Measurements from ENCODE around the gene PLA2G4A.

Gene PLA2G4A

GRCh38 chr1:186849271-186849671 is 20.5 kb downstream of the PLA2G4A start:
- TF ChIP-seq CTCF (conservative IDR thresholded peaks at IDR 0.05; ENCODE audit: low read depth, low read length), result no peak
- no peak overlapping the region for H3K4me3 ChIP-seq (ENCODE audit: low read depth, low read length)
- DNase-seq (ENCODE audit: low read depth), result no peak

GRCh38 chr1:186849826-186850225 is 21.1 kb downstream of the PLA2G4A start:
- no peak overlapping the region for H3K4me3 ChIP-seq (ENCODE audit: low read depth, low read length)
- peak; percentile 46 for DNase-seq (ENCODE audit: low read depth)
- no peak for TF ChIP-seq CTCF (conservative IDR thresholded peaks at IDR 0.05; ENCODE audit: low read depth, low read length)

- no peak for TF ChIP-seq CTCF (conservative IDR thresholded peaks at IDR 0.05; ENCODE audit: low read depth, low read length)
- H3K4me3 ChIP-seq (ENCODE audit: low read depth, low read length), result no peak overlapping the region
- no peak for DNase-seq (ENCODE audit: low read depth)
Observed at GRCh38 chr1:186854102-186854501, 25.4 kb downstream of the PLA2G4A start.

GRCh38 chr1:186858923-186859322 is 30.2 kb downstream of the PLA2G4A start:
- peak; percentile 34 for DNase-seq (ENCODE audit: low read depth)
- TF ChIP-seq CTCF (conservative IDR thresholded peaks at IDR 0.05; ENCODE audit: low read depth, low read length), result no peak
- H3K4me3 ChIP-seq (ENCODE audit: low read depth, low read length), result no peak overlapping the region

- no peak for TF ChIP-seq CTCF (conservative IDR thresholded peaks at IDR 0.05; ENCODE audit: low read depth, low read length)
- DNase-seq (ENCODE audit: low read depth), result no peak
- no peak overlapping the region for H3K4me3 ChIP-seq (ENCODE audit: low read depth, low read length)
Observed at GRCh38 chr1:186859995-186860394, 31.2 kb downstream of the PLA2G4A start.

GRCh38 chr1:186864296-186864695 is 35.5 kb downstream of the PLA2G4A start:
- H3K4me3 ChIP-seq (ENCODE audit: low read depth, low read length), result no peak overlapping the region
- no peak for TF ChIP-seq CTCF (conservative IDR thresholded peaks at IDR 0.05; ENCODE audit: low read depth, low read length)
- DNase-seq (ENCODE audit: low read depth), result no peak

GRCh38 chr1:186865253-186865652 is 36.5 kb downstream of the PLA2G4A start:
- DNase-seq (ENCODE audit: low read depth), result no peak
- TF ChIP-seq CTCF (conservative IDR thresholded peaks at IDR 0.05; ENCODE audit: low read depth, low read length), result no peak
- no peak overlapping the region for H3K4me3 ChIP-seq (ENCODE audit: low read depth, low read length)
